HG03135 (cell line): ENCODE measurements around the gene FRMPD2.
"Not testable (repeated sequence)": the region's sequence is repeated elsewhere in the genome, so short reads cannot be mapped to it uniquely, and the experiment has no call there.

Experiments
- ATAC-seq: cut with Tn5 transposase; IDR thresholded peaks from one replicate; pipeline ENCODE4 v1.9.1; 2021; ENCODE audit warnings: mild to moderate bottlenecking, moderate library complexity; ENCODE audit not compliant: unreplicated experiment

FRMPD2 gene

GRCh38 chr10:48235501-48235900 lies 39.0 kb downstream of the FRMPD2 start:
- no peak for ATAC-seq

DNA sequence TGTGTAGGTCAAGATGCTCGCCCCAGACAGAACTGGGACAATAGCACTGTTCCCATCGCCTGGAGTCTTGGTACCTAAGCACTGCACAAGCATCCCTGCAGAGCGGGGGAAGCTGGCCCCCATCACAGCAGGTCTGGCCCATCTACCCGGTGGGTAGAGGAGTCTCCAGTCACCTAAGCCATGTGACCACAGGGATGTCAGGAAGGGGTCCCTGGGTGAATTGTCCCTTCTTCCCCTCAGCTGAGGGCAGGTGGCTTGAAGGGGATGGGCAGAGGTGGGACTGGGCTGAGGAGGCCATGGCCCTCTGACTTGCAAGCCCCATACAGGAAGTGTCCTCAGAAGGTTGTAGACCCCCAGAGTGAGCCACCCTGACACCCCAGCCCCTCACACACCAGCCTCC lies 39.7 kb downstream of the FRMPD2 start:
- ATAC-seq: no peak

DNA sequence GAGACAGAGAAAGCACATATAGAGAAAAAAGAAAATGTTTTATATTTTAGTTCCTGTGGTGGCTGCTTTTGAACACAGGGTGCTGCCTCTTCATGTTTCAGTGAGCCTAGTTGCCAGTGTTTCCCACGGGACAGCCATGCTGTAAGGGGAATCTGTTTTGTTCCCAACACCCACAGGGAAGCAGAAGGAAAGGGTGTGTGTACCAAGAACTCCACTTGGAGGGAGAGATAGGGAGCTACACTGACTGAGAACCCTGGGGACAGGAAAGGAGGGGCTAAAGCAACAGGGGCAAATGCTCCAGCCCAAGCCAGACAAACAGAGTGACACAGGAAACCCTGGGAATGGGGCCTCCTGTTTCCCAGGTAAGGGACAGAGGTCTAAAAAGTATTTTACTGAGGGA lies 40.2 kb downstream of the FRMPD2 start:
- ATAC-seq: no peak

- no peak for ATAC-seq
Observed at GRCh38 chr10:48233559-48234005, 40.9 kb downstream of the FRMPD2 start.

GRCh38 chr10:48232717-48233447 lies 41.6 kb downstream of the FRMPD2 start:
- ATAC-seq: no peak

- ATAC-seq: no peak
Observed at GRCh38 chr10:48231699-48232315, 42.7 kb downstream of the FRMPD2 start.

DNA sequence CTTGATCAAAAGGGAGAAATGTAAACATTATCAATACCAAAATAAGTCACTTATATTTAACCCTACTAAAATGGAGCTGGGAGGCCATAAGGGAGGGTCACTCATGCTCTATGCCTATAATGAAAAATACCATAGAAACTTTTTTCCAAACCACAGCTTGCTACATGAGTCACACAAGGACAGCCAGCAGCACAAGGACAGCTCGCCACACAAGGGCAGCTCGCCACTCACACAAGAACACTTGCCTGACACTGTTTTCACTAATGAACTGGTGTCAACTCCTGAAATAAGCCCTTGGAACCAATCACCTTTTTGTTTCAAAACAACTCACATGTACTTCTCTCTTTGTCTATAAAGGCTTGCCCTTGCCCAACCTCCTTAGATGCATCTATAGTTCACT lies 43.3 kb downstream of the FRMPD2 start:
- ATAC-seq: no peak

- no peak for ATAC-seq
Observed at GRCh38 chr10:48227213-48227612, 47.3 kb downstream of the FRMPD2 start.

GRCh38 chr10:48224979-48225560 lies 49.4 kb downstream of the FRMPD2 start:
- ATAC-seq: no peak

- no peak for ATAC-seq
Observed at GRCh38 chr10:48224296-48224695, 50.2 kb downstream of the FRMPD2 start.

GRCh38 chr10:48221814-48222213 lies 52.7 kb downstream of the FRMPD2 start:
- no peak for ATAC-seq

DNA sequence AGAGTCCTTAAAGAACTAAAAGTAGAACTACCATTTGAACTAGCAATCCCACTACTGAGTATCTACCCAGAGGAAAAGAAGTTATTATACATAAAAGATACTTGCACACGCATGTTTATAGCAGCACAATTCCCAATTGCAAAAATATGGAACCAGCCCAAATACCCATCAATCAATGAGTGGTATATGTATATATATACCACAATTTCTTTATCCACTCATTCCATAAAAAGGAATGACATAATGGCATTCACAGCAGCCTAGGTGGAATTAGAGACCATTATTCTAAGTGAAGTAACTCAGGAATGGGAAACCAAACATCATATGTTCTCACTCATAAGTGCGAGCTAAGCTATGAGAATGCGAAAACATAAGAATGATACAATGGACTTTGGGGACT lies 53.5 kb downstream of the FRMPD2 start:
- not testable (repeated sequence) for ATAC-seq

GRCh38 chr10:48219194-48219593 lies 55.3 kb downstream of the FRMPD2 start:
- no peak for ATAC-seq

DNA sequence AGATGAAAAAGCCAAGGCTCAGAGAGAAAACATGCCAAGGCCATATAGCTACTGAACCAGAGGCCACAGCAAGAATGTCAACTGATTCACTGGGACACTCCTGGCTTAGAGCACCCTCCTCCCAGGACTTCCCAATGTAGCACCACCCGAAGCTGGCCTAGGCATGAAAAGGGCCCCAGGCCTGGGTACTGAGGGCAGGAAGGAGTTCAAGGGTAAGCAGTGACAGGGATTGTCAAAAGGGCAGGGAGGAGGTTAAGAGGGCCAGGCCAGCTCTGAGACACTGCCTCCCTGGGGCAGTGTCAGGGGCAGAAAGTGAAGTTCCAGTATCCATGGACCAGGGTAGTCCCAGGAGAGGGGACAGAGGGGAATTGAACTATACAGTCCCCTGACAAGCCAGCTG lies 57.8 kb downstream of the FRMPD2 start:
- no peak for ATAC-seq

- no peak for ATAC-seq
Observed at GRCh38 chr10:48216204-48216505, 58.3 kb downstream of the FRMPD2 start.

GRCh38 chr10:48215486-48216203 lies 58.9 kb downstream of the FRMPD2 start:
- ATAC-seq: no peak

- no peak for ATAC-seq
Observed at GRCh38 chr10:48214716-48215485, 59.6 kb downstream of the FRMPD2 start.

DNA sequence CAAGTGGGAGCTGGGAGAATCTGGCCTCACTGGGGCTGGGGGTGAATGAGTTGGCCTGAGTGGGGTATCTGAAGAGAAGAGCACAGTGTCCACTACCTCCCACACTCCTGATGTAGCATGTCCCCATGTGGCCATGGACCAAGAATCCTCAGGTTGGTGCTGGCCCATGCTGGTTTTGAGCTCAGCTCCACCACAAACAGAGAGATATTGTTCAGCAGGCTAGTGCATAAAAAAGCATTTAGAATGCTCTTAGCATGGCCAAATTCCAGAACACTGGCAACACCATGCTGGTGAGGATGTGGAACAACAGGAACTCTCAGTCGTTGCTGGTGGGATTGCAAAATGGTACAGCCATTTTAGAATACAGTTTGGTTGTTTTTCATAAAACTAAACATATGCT lies 61.4 kb downstream of the FRMPD2 start:
- no peak for ATAC-seq

- no peak for ATAC-seq
Observed at GRCh38 chr10:48211777-48212176, 62.7 kb downstream of the FRMPD2 start.

DNA sequence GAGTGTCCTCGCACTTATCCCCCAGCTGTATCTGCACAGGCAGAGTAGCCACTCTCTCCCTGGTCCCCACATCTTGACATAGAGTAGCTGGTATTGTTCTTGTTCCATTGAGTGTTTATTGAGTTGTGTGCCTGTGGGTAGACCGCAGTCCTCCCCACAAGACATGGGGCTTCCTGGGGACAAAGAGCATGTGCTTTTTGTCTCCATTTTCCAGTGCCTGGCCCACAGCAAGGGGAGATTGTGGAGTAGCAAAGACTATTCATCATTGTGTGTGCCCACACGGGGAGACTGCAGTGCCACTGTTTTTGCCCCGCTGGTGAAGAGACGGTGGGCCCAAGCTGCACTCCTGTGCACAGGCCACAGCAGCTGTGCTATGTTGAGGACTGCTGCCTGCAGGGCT lies 63.5 kb downstream of the FRMPD2 start:
- ATAC-seq: no peak

- ATAC-seq: no peak
Observed at GRCh38 chr10:48210391-48210790, 64.1 kb downstream of the FRMPD2 start.
